Measurements from ENCODE around the gene WHRN.

- TF ChIP-seq CTCF (IDR thresholded peaks at IDR 0.05) (no peak), EP300 (IDR thresholded peaks at IDR 0.05) (no peak)
Measured at GRCh38 chr9:114472765-114473446, 32.4 kb downstream of the WHRN start.

All from tibial nerve (tissue), 4 donors.